ENCODE data around the gene IDH2. TPM values are rescaled to one million over a fixed set of nuclear protein-coding genes. Genes with fewer than 3 reads are reported as not detected.

IDH2 gene
- total and polyA plus RNA-seq, 2 experiments from 2014 or later: 406 to 712 TPM

GRCh38 chr15:90042766-90043529 is 59.3 kb downstream of the IDH2 start:
- no peak for DNase-seq (ENCODE audit: low read depth in 1 of 2, low spot score in 1 of 2)
- H3K36me3 ChIP-seq: no peaks in the 10 kb centered on the region
- TF ChIP-seq CTCF (IDR thresholded peaks at IDR 0.05; ENCODE audit: low read depth, low read length): no peak
- H3K27me3 ChIP-seq: no peaks in the 10 kb centered on the region
- H3K4me3 ChIP-seq: no peak overlapping the region
- peaks cover 22% of the 10 kb centered on the region for H3K4me1 ChIP-seq (ENCODE audit: low read depth)
- no peak overlapping the region for H3K27ac ChIP-seq
- H3K9me3 ChIP-seq (ENCODE audit: low read depth): no peaks in the 10 kb centered on the region

GRCh38 chr15:90042356-90042755 is 59.9 kb downstream of the IDH2 start:
- TF ChIP-seq CTCF (IDR thresholded peaks at IDR 0.05; ENCODE audit: low read depth, low read length): no peak
- Histone ChIP-seq H3K36me3 (no peaks in the 10 kb centered on the region), H3K9me3 (ENCODE audit: low read depth) (no peaks in the 10 kb centered on the region), H3K27ac (no peak overlapping the region), H3K4me3 (no peak overlapping the region), H3K4me1 (ENCODE audit: low read depth) (peaks cover 26% of the 10 kb centered on the region), H3K27me3 (no peaks in the 10 kb centered on the region)
- DNase-seq (ENCODE audit: low read depth in 1 of 2, low spot score in 1 of 2): no peak

- TF ChIP-seq CTCF (IDR thresholded peaks at IDR 0.05; ENCODE audit: low read depth, low read length): no peak
- Histone ChIP-seq H3K27me3 (no peaks in the 10 kb centered on the region), H3K27ac (no peak overlapping the region), H3K36me3 (no peaks in the 10 kb centered on the region), H3K4me1 (ENCODE audit: low read depth) (peaks cover 35% of the 10 kb centered on the region), H3K4me3 (no peak overlapping the region), H3K9me3 (ENCODE audit: low read depth) (no peaks in the 10 kb centered on the region)
- DNase-seq (ENCODE audit: low read depth in 1 of 2, low spot score in 1 of 2): no peak
Measured at GRCh38 chr15:90040618-90041017, 61.6 kb downstream of the IDH2 start.

GRCh38 chr15:90039996-90040395 is 62.3 kb downstream of the IDH2 start:
- H3K27ac ChIP-seq: no peak overlapping the region
- DNase-seq (ENCODE audit: low read depth in 1 of 2, low spot score in 1 of 2): no peak
- TF ChIP-seq CTCF (IDR thresholded peaks at IDR 0.05; ENCODE audit: low read depth, low read length): no peak
- no peaks in the 10 kb centered on the region for H3K9me3 ChIP-seq (ENCODE audit: low read depth)
- H3K36me3 ChIP-seq: no peaks in the 10 kb centered on the region
- H3K27me3 ChIP-seq: no peaks in the 10 kb centered on the region
- no peak overlapping the region for H3K4me3 ChIP-seq
- H3K4me1 ChIP-seq (ENCODE audit: low read depth): peaks cover 38% of the 10 kb centered on the region

- no peak for DNase-seq (ENCODE audit: low read depth in 1 of 2, low spot score in 1 of 2)
- TF ChIP-seq CTCF (IDR thresholded peaks at IDR 0.05; ENCODE audit: low read depth, low read length): no peak
- peaks cover 34% of the 10 kb centered on the region for H3K4me1 ChIP-seq (ENCODE audit: low read depth)
- H3K36me3 ChIP-seq: no peaks in the 10 kb centered on the region
- H3K9me3 ChIP-seq (ENCODE audit: low read depth): no peaks in the 10 kb centered on the region
- H3K27ac ChIP-seq: no peak overlapping the region
- no peak overlapping the region for H3K4me3 ChIP-seq
- H3K27me3 ChIP-seq: no peaks in the 10 kb centered on the region
Measured at GRCh38 chr15:90038632-90039095, 63.6 kb downstream of the IDH2 start.

Measured in cardiac muscle cell (in vitro differentiated cells and primary cell).